Measurements from ENCODE around the gene STAG1.
"Not testable (repeated sequence)": the region's sequence is repeated elsewhere in the genome, so short reads cannot be mapped to it uniquely, and the experiment has no call there.

Gene STAG1

GRCh38 chr3:136675150-136675858 lies 76.9 kb downstream of the STAG1 start:
- H3K27ac ChIP-seq (ENCODE audit: low read depth, low read length): no peak overlapping the region
- H3K4me3 ChIP-seq (ENCODE audit: low read depth, low read length): no peak overlapping the region
- H3K27me3 ChIP-seq (ENCODE audit: insufficient read depth, low read length): no peaks in the 10 kb centered on the region
- no peak overlapping the region for H2AFZ ChIP-seq (ENCODE audit: low read length, unreplicated experiment)
- H3K4me1 ChIP-seq (ENCODE audit: control insufficient read depth, insufficient read depth, low read length, unreplicated experiment): peaks cover 7% of the 10 kb centered on the region
- no peaks in the 10 kb centered on the region for H3K36me3 ChIP-seq (ENCODE audit: insufficient read depth, low read length)
- H3K79me2 ChIP-seq (ENCODE audit: control insufficient read depth, insufficient read depth, low read length, unreplicated experiment): peaks cover 63% of the 10 kb centered on the region

GRCh38 chr3:136672457-136672856 lies 79.7 kb downstream of the STAG1 start:
- Histone ChIP-seq H3K79me2 (ENCODE audit: control insufficient read depth, insufficient read depth, low read length, unreplicated experiment) (peaks cover 73% of the 10 kb centered on the region), H3K4me3 (ENCODE audit: low read depth, low read length) (no peak overlapping the region), H3K4me1 (ENCODE audit: control insufficient read depth, insufficient read depth, low read length, unreplicated experiment) (peaks cover 7% of the 10 kb centered on the region), H2AFZ (ENCODE audit: low read length, unreplicated experiment) (no peak overlapping the region), H3K27ac (ENCODE audit: low read depth, low read length) (peak overlapping the region; percentile 7; the same call in 1 of the 2 replicates), H3K27me3 (ENCODE audit: insufficient read depth, low read length) (no peaks in the 10 kb centered on the region), H3K36me3 (ENCODE audit: insufficient read depth, low read length) (peaks cover 6% of the 10 kb centered on the region; the same call in 1 of the 2 replicates)

GRCh38 chr3:136671921-136672320 lies 80.3 kb downstream of the STAG1 start:
- Histone ChIP-seq H3K4me1 (ENCODE audit: control insufficient read depth, insufficient read depth, low read length, unreplicated experiment) (peaks cover 7% of the 10 kb centered on the region), H2AFZ (ENCODE audit: low read length, unreplicated experiment) (no peak overlapping the region), H3K79me2 (ENCODE audit: control insufficient read depth, insufficient read depth, low read length, unreplicated experiment) (peaks cover 74% of the 10 kb centered on the region), H3K27ac (ENCODE audit: low read depth, low read length) (peak overlapping the region; percentile 7; the same call in 1 of the 2 replicates), H3K4me3 (ENCODE audit: low read depth, low read length) (no peak overlapping the region), H3K36me3 (ENCODE audit: insufficient read depth, low read length) (peaks cover 6% of the 10 kb centered on the region; the same call in 1 of the 2 replicates), H3K27me3 (ENCODE audit: insufficient read depth, low read length) (no peaks in the 10 kb centered on the region)

GRCh38 chr3:136670166-136670565 lies 82.0 kb downstream of the STAG1 start:
- H3K4me1 ChIP-seq (ENCODE audit: control insufficient read depth, insufficient read depth, low read length, unreplicated experiment): peaks cover 7% of the 10 kb centered on the region
- peaks cover 70% of the 10 kb centered on the region for H3K79me2 ChIP-seq (ENCODE audit: control insufficient read depth, insufficient read depth, low read length, unreplicated experiment)
- no peak overlapping the region for H3K4me3 ChIP-seq (ENCODE audit: low read depth, low read length)
- H3K27me3 ChIP-seq (ENCODE audit: insufficient read depth, low read length): no peaks in the 10 kb centered on the region
- H3K36me3 ChIP-seq (ENCODE audit: insufficient read depth, low read length): peaks cover 6% of the 10 kb centered on the region; the same call in 1 of the 2 replicates
- H2AFZ ChIP-seq (ENCODE audit: low read length, unreplicated experiment): no peak overlapping the region
- H3K27ac ChIP-seq (ENCODE audit: low read depth, low read length): no peak overlapping the region

- Histone ChIP-seq H3K27ac (ENCODE audit: low read depth, low read length) (no peak overlapping the region), H2AFZ (ENCODE audit: low read length, unreplicated experiment) (no peak overlapping the region), H3K79me2 (ENCODE audit: control insufficient read depth, insufficient read depth, low read length, unreplicated experiment) (peaks cover 72% of the 10 kb centered on the region), H3K4me3 (ENCODE audit: low read depth, low read length) (no peak overlapping the region), H3K4me1 (ENCODE audit: control insufficient read depth, insufficient read depth, low read length, unreplicated experiment) (peaks cover 2% of the 10 kb centered on the region), H3K36me3 (ENCODE audit: insufficient read depth, low read length) (peaks cover 6% of the 10 kb centered on the region; the same call in 1 of the 2 replicates), H3K27me3 (ENCODE audit: insufficient read depth, low read length) (no peaks in the 10 kb centered on the region)
These were observed 85.1 kb downstream of the STAG1 start for GRCh38 chr3:136667081-136667480.

- not testable (repeated sequence) for H3K4me3 ChIP-seq (ENCODE audit: low read depth, low read length); H2AFZ ChIP-seq (ENCODE audit: low read length, unreplicated experiment); H3K27ac ChIP-seq (ENCODE audit: low read depth, low read length); H3K27me3 ChIP-seq (ENCODE audit: insufficient read depth, low read length); H3K4me1 ChIP-seq (ENCODE audit: control insufficient read depth, insufficient read depth, low read length, unreplicated experiment); H3K36me3 ChIP-seq (ENCODE audit: insufficient read depth, low read length)
- peaks cover 73% of the 10 kb centered on the region for H3K79me2 ChIP-seq (ENCODE audit: control insufficient read depth, insufficient read depth, low read length, unreplicated experiment)
These were observed 85.9 kb downstream of the STAG1 start for GRCh38 chr3:136666301-136666700.

GRCh38 chr3:136664771-136665170 lies 87.4 kb downstream of the STAG1 start:
- Histone ChIP-seq H3K4me1 (ENCODE audit: control insufficient read depth, insufficient read depth, low read length, unreplicated experiment) (no peaks in the 10 kb centered on the region), H3K27me3 (ENCODE audit: insufficient read depth, low read length) (no peaks in the 10 kb centered on the region), H3K4me3 (ENCODE audit: low read depth, low read length) (no peak overlapping the region), H3K36me3 (ENCODE audit: insufficient read depth, low read length) (peaks cover 6% of the 10 kb centered on the region; the same call in 1 of the 2 replicates), H2AFZ (ENCODE audit: low read length, unreplicated experiment) (no peak overlapping the region), H3K27ac (ENCODE audit: low read depth, low read length) (no peak overlapping the region), H3K79me2 (ENCODE audit: control insufficient read depth, insufficient read depth, low read length, unreplicated experiment) (peaks cover 69% of the 10 kb centered on the region)

GRCh38 chr3:136661282-136661681 lies 90.9 kb downstream of the STAG1 start:
- no peak overlapping the region for H3K4me3 ChIP-seq (ENCODE audit: low read depth, low read length)
- peaks cover 71% of the 10 kb centered on the region for H3K79me2 ChIP-seq (ENCODE audit: control insufficient read depth, insufficient read depth, low read length, unreplicated experiment)
- H3K27me3 ChIP-seq (ENCODE audit: insufficient read depth, low read length): no peaks in the 10 kb centered on the region
- no peak overlapping the region for H2AFZ ChIP-seq (ENCODE audit: low read length, unreplicated experiment)
- no peaks in the 10 kb centered on the region for H3K4me1 ChIP-seq (ENCODE audit: control insufficient read depth, insufficient read depth, low read length, unreplicated experiment)
- H3K36me3 ChIP-seq (ENCODE audit: insufficient read depth, low read length): 0 out of 2 replicates have a peak, but pooled peaks cover 3% of the 10 kb centered on the region
- H3K27ac ChIP-seq (ENCODE audit: low read depth, low read length): no peak overlapping the region

- H3K36me3 ChIP-seq (ENCODE audit: insufficient read depth, low read length): peaks cover 14% of the 10 kb centered on the region
- no peaks in the 10 kb centered on the region for H3K27me3 ChIP-seq (ENCODE audit: insufficient read depth, low read length)
- peaks cover 78% of the 10 kb centered on the region for H3K79me2 ChIP-seq (ENCODE audit: control insufficient read depth, insufficient read depth, low read length, unreplicated experiment)
- H3K4me3 ChIP-seq (ENCODE audit: low read depth, low read length): no peak overlapping the region
- no peak overlapping the region for H3K27ac ChIP-seq (ENCODE audit: low read depth, low read length)
- H3K4me1 ChIP-seq (ENCODE audit: control insufficient read depth, insufficient read depth, low read length, unreplicated experiment): no peaks in the 10 kb centered on the region
- no peak overlapping the region for H2AFZ ChIP-seq (ENCODE audit: low read length, unreplicated experiment)
These were observed 93.1 kb downstream of the STAG1 start for GRCh38 chr3:136658946-136659682.

- Histone ChIP-seq H3K79me2 (ENCODE audit: control insufficient read depth, insufficient read depth, low read length, unreplicated experiment) (peaks cover 78% of the 10 kb centered on the region), H3K4me1 (ENCODE audit: control insufficient read depth, insufficient read depth, low read length, unreplicated experiment) (no peaks in the 10 kb centered on the region), H3K27ac (ENCODE audit: low read depth, low read length) (no peak overlapping the region), H3K27me3 (ENCODE audit: insufficient read depth, low read length) (no peaks in the 10 kb centered on the region), H2AFZ (ENCODE audit: low read length, unreplicated experiment) (no peak overlapping the region), H3K36me3 (ENCODE audit: insufficient read depth, low read length) (peaks cover 25% of the 10 kb centered on the region), H3K4me3 (ENCODE audit: low read depth, low read length) (no peak overlapping the region)
These were observed 94.7 kb downstream of the STAG1 start for GRCh38 chr3:136657526-136657925.

- Histone ChIP-seq H3K36me3 (ENCODE audit: insufficient read depth, low read length) (peaks cover 26% of the 10 kb centered on the region), H3K4me3 (ENCODE audit: low read depth, low read length) (no peak overlapping the region), H3K79me2 (ENCODE audit: control insufficient read depth, insufficient read depth, low read length, unreplicated experiment) (peaks cover 73% of the 10 kb centered on the region), H2AFZ (ENCODE audit: low read length, unreplicated experiment) (no peak overlapping the region), H3K4me1 (ENCODE audit: control insufficient read depth, insufficient read depth, low read length, unreplicated experiment) (no peaks in the 10 kb centered on the region), H3K27me3 (ENCODE audit: insufficient read depth, low read length) (no peaks in the 10 kb centered on the region), H3K27ac (ENCODE audit: low read depth, low read length) (no peak overlapping the region)
These were observed 98.5 kb downstream of the STAG1 start for GRCh38 chr3:136653628-136654027.
